Measurements from ENCODE around the gene GNB1. TPM values are rescaled to one million over a fixed set of nuclear protein-coding genes. Genes with fewer than 3 reads are reported as not detected.

The GNB1 gene
- total and polyA plus RNA-seq, 9 of the 15 experiments (the other 6 are each of a cell fraction or from before 2014, with no cell fraction given): 34.3 to 388 (median 114) TPM

DNA sequence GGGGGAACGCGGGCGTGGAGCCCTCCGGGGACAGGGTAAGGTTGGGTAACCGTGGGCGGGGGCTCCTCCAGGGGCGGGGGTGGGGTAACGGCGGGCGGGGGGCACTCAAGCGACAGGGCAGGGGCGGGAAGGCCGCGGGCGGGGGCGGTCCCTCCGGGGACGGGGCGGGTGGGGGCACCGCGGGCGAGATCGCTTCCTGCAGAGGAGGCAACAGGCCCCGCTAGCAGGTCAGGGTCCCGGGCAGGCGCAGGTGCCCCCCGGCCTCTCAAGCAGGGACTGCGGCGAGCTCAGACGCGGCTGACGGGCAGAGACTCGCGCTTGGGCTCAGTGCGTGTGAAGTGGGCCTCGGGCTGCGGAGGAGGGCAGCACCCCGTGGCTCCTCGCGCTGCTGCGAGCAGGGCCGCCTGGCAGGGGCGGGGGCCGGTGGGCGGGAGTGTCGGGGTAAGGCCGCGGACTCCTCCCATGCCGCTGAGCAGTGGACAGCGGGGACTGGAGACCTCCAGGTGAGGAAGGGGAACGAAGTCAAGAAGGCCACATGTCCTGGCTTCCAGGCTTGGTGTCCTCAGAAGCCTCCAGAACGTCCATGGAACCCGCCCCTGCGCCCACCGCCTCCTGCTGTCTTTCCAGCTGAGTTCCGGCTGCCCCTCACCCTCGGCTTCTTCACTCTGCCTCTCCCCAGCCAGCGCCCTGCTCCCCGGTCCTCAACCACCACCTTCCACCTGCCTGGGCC lies 627 bp upstream of the GNB1 start (continued):
- TF ChIP-seq, protein P1, sequence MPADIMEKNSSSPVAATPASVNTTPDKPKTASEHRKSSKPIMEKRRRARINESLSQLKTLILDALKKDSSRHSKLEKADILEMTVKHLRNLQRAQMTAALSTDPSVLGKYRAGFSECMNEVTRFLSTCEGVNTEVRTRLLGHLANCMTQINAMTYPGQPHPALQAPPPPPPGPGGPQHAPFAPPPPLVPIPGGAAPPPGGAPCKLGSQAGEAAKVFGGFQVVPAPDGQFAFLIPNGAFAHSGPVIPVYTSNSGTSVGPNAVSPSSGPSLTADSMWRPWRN (IDR thresholded peaks at IDR 0.05; ENCODE audit: low read depth): no peak
- TF ChIP-seq KAT8 (IDR thresholded peaks at IDR 0.05; ENCODE audit: low read depth): no peak
- TF ChIP-seq RAD21 (CRISPR knock-in tag; conservative IDR thresholded peaks at IDR 0.05 in 1 of 2, IDR thresholded peaks at IDR 0.05 in 1 of 2): no peak
- TF ChIP-seq, protein P2, sequence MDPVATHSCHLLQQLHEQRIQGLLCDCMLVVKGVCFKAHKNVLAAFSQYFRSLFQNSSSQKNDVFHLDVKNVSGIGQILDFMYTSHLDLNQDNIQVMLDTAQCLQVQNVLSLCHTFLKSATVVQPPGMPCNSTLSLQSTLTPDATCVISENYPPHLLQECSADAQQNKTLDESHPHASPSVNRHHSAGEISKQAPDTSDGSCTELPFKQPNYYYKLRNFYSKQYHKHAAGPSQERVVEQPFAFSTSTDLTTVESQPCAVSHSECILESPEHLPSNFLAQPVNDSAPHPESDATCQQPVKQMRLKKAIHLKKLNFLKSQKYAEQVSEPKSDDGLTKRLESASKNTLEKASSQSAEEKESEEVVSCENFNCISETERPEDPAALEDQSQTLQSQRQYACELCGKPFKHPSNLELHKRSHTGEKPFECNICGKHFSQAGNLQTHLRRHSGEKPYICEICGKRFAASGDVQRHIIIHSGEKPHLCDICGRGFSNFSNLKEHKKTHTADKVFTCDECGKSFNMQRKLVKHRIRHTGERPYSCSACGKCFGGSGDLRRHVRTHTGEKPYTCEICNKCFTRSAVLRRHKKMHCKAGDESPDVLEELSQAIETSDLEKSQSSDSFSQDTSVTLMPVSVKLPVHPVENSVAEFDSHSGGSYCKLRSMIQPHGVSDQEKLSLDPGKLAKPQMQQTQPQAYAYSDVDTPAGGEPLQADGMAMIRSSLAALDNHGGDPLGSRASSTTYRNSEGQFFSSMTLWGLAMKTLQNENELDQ (CRISPR knock-in tag; IDR thresholded peaks at IDR 0.05; ENCODE audit: borderline replicate concordance): no peak
- TF ChIP-seq NUFIP1 (IDR thresholded peaks at IDR 0.05; ENCODE audit: partially characterized antibody): no peak
- TF ChIP-seq, protein P3, sequence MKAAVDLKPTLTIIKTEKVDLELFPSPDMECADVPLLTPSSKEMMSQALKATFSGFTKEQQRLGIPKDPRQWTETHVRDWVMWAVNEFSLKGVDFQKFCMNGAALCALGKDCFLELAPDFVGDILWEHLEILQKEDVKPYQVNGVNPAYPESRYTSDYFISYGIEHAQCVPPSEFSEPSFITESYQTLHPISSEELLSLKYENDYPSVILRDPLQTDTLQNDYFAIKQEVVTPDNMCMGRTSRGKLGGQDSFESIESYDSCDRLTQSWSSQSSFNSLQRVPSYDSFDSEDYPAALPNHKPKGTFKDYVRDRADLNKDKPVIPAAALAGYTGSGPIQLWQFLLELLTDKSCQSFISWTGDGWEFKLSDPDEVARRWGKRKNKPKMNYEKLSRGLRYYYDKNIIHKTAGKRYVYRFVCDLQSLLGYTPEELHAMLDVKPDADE (conservative IDR thresholded peaks at IDR 0.05; ENCODE audit: control insufficient read depth, low read depth, low read length): peak; percentile 14; the same call in 1 of the 2 replicates
- TF ChIP-seq ZFPM2 (CRISPR knock-in tag; IDR thresholded peaks at IDR 0.05): no peak
- TF ChIP-seq ZNF24 (IDR thresholded peaks at IDR 0.05): no peak
- TF ChIP-seq ZNF217 (CRISPR knock-in tag; IDR thresholded peaks at IDR 0.05): no peak
- no peak for TF ChIP-seq ZNF184 (CRISPR knock-in tag; IDR thresholded peaks at IDR 0.05)
- TF ChIP-seq, protein P4, sequence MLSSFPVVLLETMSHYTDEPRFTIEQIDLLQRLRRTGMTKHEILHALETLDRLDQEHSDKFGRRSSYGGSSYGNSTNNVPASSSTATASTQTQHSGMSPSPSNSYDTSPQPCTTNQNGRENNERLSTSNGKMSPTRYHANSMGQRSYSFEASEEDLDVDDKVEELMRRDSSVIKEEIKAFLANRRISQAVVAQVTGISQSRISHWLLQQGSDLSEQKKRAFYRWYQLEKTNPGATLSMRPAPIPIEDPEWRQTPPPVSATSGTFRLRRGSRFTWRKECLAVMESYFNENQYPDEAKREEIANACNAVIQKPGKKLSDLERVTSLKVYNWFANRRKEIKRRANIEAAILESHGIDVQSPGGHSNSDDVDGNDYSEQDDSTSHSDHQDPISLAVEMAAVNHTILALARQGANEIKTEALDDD (IDR thresholded peaks at IDR 0.05): no peak
- no peak for TF ChIP-seq NCOR1 (IDR thresholded peaks at IDR 0.05)
- no peak for TF ChIP-seq CREBBP (IDR thresholded peaks at IDR 0.05; ENCODE audit: low read depth, low read length)
- TF ChIP-seq ETS2 (tag; IDR thresholded peaks at IDR 0.05; ENCODE audit: borderline replicate concordance, poor library complexity, severe bottlenecking): no peak
- TF ChIP-seq, protein P5, sequence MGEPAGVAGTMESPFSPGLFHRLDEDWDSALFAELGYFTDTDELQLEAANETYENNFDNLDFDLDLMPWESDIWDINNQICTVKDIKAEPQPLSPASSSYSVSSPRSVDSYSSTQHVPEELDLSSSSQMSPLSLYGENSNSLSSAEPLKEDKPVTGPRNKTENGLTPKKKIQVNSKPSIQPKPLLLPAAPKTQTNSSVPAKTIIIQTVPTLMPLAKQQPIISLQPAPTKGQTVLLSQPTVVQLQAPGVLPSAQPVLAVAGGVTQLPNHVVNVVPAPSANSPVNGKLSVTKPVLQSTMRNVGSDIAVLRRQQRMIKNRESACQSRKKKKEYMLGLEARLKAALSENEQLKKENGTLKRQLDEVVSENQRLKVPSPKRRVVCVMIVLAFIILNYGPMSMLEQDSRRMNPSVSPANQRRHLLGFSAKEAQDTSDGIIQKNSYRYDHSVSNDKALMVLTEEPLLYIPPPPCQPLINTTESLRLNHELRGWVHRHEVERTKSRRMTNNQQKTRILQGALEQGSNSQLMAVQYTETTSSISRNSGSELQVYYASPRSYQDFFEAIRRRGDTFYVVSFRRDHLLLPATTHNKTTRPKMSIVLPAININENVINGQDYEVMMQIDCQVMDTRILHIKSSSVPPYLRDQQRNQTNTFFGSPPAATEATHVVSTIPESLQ (CRISPR knock-in tag; IDR thresholded peaks at IDR 0.05): no peak
- TF ChIP-seq, protein P6, sequence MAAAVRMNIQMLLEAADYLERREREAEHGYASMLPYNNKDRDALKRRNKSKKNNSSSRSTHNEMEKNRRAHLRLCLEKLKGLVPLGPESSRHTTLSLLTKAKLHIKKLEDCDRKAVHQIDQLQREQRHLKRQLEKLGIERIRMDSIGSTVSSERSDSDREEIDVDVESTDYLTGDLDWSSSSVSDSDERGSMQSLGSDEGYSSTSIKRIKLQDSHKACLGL (CRISPR knock-in tag; IDR thresholded peaks at IDR 0.05; ENCODE audit: borderline replicate concordance, poor library complexity, severe bottlenecking): no peak
- TF ChIP-seq ZNF778 (CRISPR knock-in tag; IDR thresholded peaks at IDR 0.05): no peak
- no peak for TF ChIP-seq DMBX1 (CRISPR knock-in tag; IDR thresholded peaks at IDR 0.05; ENCODE audit: borderline replicate concordance)
- no peak for TF ChIP-seq SOX6 (IDR thresholded peaks at IDR 0.05)
- TF ChIP-seq SIX5 (IDR thresholded peaks at IDR 0.05; ENCODE audit: borderline replicate concordance in 1 of 2, insufficient read depth in 1 of 2, low read depth in 1 of 2, low read length in 2 of 2): no peak
